Measurements from ENCODE around the gene PTPA.
"Not testable (repeated sequence)": the region's sequence is repeated elsewhere in the genome, so short reads cannot be mapped to it uniquely, and the experiment has no call there.

PTPA gene

DNA sequence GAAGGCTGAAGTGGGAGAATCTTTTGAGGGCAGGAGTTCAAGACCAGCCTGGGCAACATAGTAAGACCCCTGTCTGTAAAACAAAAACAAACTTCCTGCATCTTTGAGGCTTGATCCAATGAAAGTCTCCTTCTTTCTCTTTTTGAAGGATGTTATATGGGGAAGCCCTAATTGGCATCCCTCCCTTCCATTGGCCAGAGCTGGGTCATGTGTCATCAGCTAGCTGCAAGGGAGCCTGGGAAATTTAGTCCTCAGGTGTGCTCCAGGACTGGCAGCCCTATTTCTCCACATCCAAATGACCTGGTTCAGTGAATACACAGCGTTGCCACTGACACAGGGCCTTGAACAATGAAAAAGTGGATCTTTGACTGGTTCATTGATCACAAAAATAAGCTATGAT, 75.8 kb downstream of the PTPA start:
- H3K4me3 ChIP-seq (ENCODE audit: control insufficient read depth, low read depth, low read length): no peak overlapping the region
- no peak for DNase-seq (ENCODE audit: low read depth)
- TF ChIP-seq, protein P1, sequence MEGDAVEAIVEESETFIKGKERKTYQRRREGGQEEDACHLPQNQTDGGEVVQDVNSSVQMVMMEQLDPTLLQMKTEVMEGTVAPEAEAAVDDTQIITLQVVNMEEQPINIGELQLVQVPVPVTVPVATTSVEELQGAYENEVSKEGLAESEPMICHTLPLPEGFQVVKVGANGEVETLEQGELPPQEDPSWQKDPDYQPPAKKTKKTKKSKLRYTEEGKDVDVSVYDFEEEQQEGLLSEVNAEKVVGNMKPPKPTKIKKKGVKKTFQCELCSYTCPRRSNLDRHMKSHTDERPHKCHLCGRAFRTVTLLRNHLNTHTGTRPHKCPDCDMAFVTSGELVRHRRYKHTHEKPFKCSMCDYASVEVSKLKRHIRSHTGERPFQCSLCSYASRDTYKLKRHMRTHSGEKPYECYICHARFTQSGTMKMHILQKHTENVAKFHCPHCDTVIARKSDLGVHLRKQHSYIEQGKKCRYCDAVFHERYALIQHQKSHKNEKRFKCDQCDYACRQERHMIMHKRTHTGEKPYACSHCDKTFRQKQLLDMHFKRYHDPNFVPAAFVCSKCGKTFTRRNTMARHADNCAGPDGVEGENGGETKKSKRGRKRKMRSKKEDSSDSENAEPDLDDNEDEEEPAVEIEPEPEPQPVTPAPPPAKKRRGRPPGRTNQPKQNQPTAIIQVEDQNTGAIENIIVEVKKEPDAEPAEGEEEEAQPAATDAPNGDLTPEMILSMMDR (IDR thresholded peaks at IDR 0.05; ENCODE audit: control insufficient read depth, insufficient read depth, low read depth, low read length, missing control alignments): no peak

DNA sequence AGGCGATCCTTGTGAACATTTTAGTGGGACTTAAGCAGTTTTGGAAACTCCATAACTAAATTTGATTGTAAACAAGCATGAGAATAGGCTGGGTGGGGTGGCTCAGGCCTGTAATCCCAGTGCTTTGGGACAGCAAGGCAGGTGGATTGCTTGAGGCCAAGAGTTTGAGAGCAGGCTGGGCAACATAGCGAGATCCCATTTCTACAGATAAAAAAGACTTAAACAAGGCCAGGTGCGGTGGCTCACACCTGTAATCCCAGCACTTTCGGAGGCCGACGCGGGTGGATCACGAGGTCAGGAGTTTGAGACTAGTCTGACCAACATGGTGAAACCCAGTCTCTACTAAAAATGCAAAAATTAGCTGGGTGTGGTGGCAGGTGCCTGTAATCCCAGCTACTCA, 78.8 kb downstream of the PTPA start:
- H3K4me3 ChIP-seq (ENCODE audit: control insufficient read depth, low read depth, low read length); DNase-seq (ENCODE audit: low read depth): not testable (repeated sequence)

DNA sequence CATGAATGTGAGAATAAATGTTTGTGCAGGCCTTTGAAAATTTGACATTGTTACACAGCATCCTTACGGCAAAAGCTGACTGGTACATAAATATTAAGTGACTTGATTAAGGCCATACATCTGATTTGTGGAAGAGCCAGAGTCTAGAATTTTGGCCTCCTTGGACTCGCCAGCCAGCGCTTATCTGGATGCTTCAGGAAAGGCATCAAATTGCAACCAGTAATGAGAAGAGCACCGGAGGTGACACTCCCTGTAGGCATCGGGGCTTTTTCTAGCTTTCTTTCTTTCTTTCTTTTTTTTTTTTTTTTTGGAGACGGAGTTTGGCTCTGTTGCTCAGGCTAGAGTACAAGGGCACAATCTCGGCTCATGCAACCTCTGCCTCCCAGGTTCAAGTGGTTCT, 80.0 kb downstream of the PTPA start:
- no peak overlapping the region for H3K4me3 ChIP-seq (ENCODE audit: control insufficient read depth, low read depth, low read length)
- TF ChIP-seq, protein P1 (IDR thresholded peaks at IDR 0.05; ENCODE audit: control insufficient read depth, insufficient read depth, low read depth, low read length, missing control alignments): no peak
- DNase-seq (ENCODE audit: low read depth): no peak

DNA sequence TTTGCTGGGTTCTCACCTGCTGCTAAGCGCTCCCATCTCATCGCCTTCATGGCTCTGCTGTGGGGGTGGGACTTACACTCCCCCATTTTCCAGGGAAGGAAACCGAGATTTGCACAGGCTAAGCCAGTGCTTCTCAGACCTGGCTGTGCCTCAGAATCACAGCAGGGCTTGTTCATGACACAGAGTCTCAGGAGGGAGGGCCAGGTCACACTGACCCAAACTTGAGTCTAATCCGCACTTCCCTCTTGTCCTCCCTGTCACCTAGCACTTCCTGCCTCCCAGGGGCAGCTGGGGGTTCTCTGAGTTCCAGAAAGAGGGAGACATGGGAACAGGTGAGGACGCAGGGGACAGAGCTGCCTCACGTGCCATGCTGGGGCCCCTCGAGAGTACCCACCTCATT, 82.4 kb downstream of the PTPA start:
- H3K4me3 ChIP-seq (ENCODE audit: control insufficient read depth, low read depth, low read length): no peak overlapping the region
- TF ChIP-seq, protein P1 (IDR thresholded peaks at IDR 0.05; ENCODE audit: control insufficient read depth, insufficient read depth, low read depth, low read length, missing control alignments): no peak
- no peak for DNase-seq (ENCODE audit: low read depth)

DNA sequence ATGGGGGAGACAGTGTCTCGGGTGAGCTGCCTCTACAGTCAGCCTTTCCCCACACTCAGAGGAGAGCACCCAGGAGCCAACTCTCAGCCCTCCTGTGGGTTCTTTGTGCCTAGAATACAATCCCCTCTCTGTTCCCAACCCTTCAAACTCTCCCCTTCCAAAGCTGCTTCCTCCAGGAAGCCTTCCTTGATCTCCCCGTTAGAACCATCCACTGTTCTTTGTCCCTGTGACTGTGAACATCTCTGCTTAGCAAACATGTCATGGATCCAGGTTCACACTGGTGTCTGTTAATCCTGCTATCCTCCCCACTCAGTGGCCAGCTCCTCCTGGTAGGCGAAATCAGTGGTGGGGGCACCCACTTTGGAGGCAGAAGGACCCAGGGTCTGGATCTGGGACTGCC, 83.0 kb downstream of the PTPA start:
- DNase-seq (ENCODE audit: low read depth): no peak

DNA sequence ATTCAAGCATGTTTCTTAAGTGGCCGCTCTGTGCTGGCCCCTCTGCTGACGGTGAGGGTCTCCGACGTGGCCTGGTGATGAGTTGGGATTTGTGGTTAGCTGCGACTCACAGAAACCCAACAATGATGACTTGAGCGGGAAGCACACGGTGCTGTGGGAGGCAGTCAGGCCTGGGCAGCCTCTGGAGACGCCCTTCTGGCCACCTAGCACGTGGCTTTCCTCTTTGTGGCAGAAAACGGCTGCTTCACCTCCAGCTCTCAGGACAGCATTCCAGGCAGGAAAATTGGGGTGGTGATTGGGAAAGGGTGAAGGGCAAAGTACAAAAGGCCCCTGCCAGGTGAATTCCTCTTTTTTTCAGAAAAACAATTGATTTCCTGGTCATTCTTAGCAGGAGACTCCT, 84.4 kb downstream of the PTPA start:
- TF ChIP-seq, protein P1 (IDR thresholded peaks at IDR 0.05; ENCODE audit: control insufficient read depth, insufficient read depth, low read depth, low read length, missing control alignments): no peak
- no peak overlapping the region for H3K4me3 ChIP-seq (ENCODE audit: control insufficient read depth, low read depth, low read length)
- DNase-seq (ENCODE audit: low read depth): no peak

More for the DNA sequence above, 83.0 kb downstream of the PTPA start:
- TF ChIP-seq, protein P1 (IDR thresholded peaks at IDR 0.05; ENCODE audit: control insufficient read depth, insufficient read depth, low read depth, low read length, missing control alignments): no peak
- H3K4me3 ChIP-seq (ENCODE audit: control insufficient read depth, low read depth, low read length): no peak overlapping the region

DNA sequence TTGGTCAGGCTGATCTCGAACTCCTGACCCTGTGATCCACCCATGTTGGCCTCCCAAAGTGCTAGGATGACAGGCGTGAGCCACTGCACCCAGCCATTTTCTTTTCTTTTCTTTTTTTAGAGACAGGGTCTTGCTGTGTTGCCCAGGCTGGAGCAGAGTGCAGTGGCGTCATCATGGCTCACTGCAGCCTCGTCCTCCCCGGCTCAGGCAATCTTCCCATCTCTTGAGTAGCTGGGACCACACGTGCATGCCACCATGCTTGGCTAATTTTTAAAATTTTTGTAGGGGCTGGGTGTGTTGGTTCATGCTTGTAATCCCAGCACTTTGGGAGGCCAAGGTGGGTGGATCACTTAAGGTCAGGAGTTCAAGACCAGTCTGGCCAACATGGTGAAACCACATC, 85.8 kb downstream of the PTPA start:
- not testable (repeated sequence) for H3K4me3 ChIP-seq (ENCODE audit: control insufficient read depth, low read depth, low read length); DNase-seq (ENCODE audit: low read depth)

DNA sequence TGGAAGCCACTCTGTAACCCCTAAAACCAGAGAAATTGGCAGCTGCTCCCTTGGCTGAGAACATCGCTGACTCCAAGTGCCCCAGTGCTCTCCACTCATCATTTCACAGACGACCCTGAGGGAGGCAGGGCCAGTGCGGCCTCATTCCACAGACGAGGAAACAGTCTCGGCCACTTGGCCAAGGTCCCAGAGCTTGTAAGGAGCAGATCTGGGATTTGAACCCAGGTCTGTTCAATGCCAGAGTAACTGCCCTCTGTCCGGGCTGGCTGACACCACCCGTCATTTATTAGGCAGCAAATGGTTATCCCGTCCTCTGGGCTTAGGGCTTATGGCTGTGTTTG, 86.7 kb downstream of the PTPA start:
- no peak for DNase-seq (ENCODE audit: low read depth)
- TF ChIP-seq, protein P1 (IDR thresholded peaks at IDR 0.05; ENCODE audit: control insufficient read depth, insufficient read depth, low read depth, low read length, missing control alignments): no peak
- H3K4me3 ChIP-seq (ENCODE audit: control insufficient read depth, low read depth, low read length): peak overlapping the region; percentile 27
